Measurements from ENCODE around the gene CDX2.
"Not testable (repeated sequence)": the region's sequence is repeated elsewhere in the genome, so short reads cannot be mapped to it uniquely, and the experiment has no call there.

Gene CDX2

DNA sequence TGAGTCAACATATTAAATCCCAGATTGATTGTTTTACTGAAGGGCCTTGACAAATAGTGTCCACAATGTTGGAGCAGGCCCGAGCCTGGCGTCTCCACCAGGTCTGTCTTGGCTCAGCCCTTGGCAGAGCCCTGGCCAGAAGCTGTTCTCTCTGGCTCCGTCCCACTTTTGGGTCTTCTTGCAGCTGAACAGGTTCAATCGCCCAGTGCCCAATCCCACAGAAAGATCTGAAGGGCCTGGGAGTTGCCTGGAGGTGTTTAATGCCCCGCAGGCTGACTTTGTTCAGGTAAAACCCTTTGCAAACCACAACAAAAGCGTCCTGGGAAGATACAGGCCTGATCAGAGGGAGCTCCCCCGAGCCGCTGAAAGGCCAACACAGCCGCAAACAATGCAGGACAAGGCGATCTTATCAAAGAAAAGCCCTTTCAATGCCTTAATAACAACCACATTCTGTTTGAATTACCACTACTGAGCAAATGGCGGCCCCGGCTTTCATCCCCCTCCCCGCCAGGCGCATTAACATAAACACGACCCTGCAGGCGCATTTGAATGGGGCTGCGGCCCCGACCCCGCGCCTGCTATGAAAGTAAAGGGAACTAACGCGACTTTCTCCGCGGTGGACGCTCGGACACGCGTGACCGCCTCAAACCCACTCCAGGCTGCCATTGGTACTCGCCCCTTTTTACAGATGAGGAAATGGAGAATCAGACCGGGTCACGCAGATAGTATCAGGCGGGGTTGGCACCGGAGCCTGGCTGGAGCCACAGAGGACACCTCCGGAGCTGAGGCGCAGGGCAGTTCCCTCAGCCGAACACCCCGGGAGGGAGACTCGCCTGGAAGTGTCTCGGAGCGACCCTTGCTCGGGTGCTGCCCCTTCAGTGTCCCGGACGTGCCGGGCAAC lies 3.1 kb downstream of the CDX2 start:
- no peak for DNase-seq (ENCODE audit: low read depth in 3 of 3, low spot score in 1 of 3)

DNA sequence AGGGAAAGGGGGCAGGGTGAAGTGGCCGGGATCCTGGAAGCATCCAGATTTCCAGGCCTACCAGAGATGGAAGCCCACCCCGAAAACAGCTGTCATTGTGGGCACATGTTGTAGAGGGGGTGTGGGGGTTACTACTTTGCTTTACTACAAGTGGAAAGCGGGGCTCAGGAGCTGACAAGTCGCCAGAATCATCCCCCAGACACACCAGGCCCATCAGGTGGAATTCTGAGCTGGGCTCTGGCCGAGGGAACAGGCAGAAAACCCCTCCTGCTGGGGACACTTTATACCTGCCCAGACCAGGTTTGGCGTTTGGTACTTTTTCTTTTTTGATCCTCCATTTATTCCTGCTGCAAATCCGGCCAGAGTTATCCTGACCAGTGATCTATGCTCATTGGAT lies 3.8 kb downstream of the CDX2 start:
- DNase-seq (ENCODE audit: low read depth in 3 of 3, low spot score in 1 of 3): no peak

DNA sequence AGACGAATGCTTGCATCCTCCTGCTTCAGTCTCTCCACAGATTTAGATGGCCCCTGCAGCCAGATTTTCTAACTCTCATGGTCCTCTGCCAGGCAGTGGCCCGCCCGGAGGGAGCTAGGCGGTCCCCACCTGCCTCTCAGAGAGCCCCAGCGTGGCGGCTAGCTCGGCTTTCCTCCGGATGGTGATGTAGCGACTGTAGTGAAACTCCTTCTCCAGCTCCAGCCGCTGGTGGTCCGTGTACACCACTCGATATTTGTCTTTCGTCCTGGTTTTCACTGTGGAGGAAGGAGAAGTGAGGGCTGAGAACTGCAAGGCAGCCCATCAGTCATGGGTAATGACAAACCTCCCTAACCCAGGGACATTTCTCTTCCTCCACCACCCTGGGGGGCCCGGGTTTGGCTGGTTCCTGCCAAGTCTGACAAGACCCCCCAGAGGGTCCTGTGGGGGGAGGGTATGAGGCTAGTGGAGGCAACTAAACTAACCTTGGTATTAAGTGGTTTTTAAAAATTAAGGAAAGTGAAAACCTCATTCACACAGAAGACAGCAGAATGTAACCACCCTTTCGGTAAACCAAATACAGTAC lies 4.3 kb downstream of the CDX2 start:
- no peak for DNase-seq (ENCODE audit: low read depth in 3 of 3, low spot score in 1 of 3)

DNA sequence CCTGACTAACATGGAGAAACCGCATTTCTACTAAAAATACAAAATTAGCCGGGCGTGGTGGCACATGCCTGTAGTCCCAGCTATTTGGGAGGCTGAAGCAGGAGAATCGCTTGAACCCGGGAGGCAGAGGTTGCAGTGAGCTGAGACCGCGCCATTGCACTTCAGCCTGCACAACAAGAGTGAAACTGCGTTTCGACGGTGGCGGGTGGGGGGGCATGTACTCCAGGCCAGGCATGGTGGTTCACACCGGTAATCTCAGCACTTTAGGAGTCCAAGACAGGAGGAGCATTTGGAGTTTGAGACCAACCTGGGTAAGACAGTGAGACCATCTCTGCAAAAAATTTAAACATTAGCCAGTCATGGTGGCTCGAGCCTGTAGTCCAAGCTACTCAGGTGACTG lies 4.9 kb downstream of the CDX2 start:
- not testable (repeated sequence) for DNase-seq (ENCODE audit: low read depth in 3 of 3, low spot score in 1 of 3)

DNA sequence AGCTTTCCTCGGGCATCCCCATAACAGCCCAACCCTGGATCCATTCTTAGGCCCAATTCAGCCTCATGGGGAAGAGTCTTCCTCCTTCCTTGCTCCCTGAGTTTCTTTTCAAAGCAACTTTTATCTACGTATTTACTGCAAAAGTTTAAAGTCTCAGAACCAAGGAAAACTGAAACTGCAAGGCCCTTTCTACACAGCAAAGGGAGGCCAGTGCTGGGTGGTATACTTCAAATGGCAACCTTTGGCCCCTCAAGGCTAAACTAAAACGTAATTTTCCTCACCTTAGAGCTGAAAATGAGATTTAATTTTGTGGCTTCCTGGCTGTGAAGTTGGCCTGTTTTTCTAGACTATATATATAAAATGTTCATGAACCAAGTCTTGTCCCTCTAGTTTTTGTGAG lies 5.6 kb downstream of the CDX2 start:
- no peak for DNase-seq (ENCODE audit: low read depth in 3 of 3, low spot score in 1 of 3)

DNA sequence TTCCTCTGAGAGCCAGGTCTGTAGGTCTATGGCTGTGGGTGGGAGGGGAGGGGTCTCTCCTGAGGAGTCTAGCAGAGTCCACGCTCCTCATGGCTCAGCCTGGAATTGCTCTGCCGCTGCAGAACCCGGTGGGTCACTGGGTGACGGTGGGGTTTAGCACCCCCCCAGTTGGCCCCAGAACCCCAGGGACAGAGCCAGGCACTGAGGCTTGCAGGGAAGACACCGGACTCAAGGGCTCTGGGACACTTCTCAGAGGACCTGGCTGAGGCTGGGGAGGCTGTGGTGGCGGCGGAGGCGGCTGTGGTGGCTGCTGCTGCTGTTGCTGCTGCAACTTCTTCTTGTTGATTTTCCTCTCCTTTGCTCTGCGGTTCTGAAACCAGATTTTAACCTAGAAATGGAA lies 6.1 kb downstream of the CDX2 start:
- DNase-seq (ENCODE audit: low read depth in 3 of 3, low spot score in 1 of 3): no peak

DNA sequence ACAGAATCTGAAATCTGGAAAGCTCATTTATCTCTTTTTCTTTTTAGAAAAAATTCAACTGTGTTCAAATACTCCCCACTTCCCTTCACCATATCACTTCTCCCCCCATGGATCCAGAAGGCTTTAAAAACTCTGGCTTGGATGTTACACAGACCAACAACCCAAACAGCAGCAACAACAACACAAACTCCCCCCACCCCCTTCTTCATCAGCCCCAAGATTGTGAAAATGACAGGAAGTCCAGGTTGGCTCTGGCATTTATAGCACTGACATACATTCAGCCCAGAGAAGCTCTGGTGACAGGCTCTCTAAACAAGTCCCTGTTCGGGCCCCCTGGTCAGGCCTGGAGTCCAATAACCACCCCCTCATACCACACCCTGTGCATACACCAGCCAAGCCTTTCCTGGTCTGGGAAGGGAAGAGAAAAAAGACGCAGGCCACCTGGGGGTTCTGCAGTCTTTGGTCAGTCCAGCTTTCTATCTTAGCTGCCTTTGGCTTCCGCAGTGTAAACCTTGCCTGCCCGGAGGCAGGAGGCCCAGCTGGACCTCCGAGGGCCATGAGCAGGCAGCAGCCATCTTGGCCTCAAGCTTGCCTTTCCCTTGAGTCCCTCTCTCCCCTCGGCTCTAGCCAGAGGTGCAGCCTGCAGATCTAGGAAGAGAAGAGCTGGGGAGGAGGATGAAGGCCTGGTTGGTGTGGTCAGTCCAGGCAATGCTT lies 6.8 kb downstream of the CDX2 start:
- no peak for DNase-seq (ENCODE audit: low read depth in 3 of 3, low spot score in 1 of 3)

DNA sequence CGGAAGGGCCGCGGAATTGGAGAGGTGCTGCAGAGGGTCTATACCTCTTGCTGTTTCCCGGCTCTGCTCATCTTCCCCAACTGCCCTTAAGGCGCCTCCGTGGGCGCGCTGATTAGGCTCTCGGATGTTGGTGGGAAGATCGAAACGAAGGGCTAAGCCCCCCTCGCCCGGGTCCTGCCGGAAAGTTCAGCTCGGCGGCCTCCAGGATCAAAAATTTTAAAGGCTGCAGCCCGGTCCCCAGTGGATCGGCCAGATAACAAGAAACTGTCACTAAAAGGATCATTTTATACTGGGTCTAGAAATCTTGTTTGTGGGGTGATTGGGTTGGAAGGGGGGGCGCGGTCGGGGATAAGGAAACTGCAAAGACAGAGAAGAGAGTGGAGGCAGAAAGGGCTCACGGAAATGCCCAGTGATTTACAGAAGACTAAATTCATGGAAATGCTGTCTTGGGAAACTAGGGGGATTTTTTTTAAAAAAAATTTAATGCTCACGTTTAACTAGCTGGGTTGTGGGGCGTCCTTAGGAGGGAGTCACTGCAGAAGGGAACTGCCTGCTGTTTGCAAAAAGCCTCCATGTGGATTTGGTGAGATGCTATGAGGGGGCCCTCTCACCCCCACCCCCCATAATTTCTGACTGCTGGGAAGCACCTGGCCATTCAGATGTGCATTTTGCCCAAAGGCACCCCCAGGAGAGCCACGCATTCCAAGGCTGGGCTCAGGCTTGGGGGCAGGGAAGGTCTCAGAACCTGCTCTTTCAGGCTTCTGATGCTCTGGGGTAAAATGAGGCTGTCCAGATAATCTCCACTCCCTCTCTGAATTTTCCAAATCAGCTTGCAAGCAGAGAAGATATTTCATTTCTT lies 7.7 kb downstream of the CDX2 start:
- no peak for DNase-seq (ENCODE audit: low read depth in 3 of 3, low spot score in 1 of 3)

DNA sequence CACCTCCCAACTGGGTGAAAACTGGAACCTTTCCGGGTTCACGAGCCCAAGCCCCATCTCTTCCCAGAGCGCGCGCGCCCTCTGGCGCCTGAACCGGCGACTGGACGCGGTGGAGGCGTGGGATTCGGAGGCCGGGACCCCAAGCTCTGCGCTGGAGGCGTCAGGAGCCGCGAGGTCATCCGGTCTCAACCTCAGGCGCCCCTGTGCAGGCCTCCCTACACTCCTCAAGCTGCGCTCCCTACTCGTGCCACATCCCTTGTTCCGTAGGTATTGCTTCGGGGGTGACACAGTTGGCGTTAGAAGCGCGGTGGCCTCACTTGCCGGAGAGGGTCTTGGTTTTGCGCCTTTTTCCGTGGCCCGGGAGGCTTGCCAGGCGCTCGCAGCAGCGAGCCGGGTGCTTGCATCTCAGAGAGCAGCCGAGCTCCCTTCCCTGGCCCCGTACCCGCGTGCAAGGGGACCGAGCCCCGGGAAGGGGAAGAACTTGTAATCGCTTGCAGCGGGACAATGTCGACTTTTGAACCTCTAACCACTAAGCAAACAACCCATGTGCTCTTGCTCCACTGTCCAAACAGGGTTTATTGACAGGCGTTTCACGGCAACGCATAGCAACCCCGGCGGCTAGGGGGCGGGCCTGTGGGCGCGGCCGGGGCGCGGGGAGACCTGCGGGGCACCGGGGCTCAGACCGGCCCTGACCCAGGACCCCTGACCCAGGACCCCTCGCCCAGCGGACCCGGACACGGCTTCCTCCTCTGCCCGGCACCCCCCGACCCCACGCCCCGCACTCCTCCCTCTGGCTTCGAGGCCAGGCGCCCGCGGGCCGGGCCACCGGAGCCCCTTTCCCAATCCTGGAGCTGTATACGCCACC lies 8.5 kb downstream of the CDX2 start:
- DNase-seq (ENCODE audit: low read depth in 3 of 3, low spot score in 1 of 3): no peak

DNA sequence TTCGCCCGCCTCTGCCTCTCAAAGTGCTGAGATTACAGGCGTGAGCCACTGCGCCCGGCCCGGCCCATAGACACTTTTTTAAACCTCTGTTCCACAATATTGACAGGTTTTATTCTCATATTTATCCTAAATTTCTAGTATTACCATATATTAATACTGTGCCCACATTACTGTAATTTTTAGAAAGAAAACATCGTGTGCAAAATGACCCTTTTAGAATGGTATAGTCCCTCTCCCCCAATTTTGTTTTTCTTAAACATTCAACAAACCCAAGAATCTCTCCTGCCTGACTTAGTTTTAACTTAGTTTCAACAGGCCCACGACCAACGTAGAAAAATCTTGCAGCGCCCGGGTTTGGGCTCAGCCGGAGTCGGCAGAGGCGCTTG lies 9.1 kb downstream of the CDX2 start:
- DNase-seq (ENCODE audit: low read depth in 3 of 3, low spot score in 1 of 3): no peak

DNA sequence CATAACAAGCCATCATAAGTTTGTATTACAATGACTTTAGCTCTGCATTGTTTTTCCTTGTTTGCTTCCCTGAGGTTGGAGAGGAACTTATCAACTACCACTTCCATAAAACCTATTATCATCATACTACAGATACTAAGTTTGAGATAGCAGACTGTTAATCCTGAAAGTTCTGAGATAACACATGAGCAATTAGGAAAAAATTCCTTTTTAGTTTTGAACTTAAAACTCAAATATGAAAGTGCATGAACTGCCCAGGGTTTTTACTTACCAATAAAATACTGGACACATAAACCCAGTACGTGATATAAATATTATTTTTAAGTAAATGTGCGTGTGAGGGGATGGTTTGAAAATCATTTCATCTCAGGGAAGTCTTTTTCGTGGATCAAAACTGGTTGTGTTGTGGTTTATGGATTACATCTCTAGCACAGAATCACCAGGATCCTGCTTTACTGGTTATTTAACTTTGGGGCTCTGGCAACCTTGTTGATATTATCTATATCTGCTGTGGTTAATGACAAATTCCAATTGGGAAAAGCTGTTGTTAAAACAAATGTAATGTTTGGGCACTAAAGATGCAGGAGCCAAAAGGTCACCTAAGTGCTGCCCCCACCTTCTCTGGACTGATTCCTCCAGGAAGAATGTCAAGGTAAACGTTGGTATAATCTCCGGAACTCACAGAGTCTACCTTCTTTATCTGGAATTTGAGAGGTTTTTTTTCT lies 12.4 kb downstream of the CDX2 start:
- no peak for DNase-seq (ENCODE audit: low read depth in 3 of 3, low spot score in 1 of 3)

DNA sequence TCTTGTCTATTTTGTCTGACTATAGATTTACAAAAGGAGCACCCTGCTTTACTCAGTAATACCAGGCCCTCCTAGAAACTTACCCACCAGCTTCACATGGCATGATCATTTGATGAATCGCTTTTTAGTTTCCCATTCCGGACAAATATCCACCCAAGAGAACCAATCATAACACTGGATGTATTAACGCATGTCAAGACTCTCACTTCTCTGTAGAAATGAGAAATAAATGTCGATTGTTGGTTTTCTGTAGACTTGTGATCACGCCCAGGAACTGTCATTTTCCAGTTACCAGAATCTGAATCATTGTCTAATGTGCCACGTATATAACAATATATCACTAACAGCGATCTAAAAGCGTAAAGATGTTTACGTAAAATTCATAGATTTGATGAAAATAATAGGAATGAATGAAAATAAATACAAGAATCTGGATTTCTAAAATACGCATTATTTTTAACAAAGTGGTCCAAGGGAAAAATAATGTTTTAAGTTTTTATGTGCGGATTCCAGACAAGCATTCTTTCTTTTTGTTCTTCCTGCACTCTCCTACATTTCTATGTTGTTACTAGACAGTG lies 14.0 kb downstream of the CDX2 start:
- DNase-seq (ENCODE audit: low read depth in 3 of 3, low spot score in 1 of 3): no peak

DNA sequence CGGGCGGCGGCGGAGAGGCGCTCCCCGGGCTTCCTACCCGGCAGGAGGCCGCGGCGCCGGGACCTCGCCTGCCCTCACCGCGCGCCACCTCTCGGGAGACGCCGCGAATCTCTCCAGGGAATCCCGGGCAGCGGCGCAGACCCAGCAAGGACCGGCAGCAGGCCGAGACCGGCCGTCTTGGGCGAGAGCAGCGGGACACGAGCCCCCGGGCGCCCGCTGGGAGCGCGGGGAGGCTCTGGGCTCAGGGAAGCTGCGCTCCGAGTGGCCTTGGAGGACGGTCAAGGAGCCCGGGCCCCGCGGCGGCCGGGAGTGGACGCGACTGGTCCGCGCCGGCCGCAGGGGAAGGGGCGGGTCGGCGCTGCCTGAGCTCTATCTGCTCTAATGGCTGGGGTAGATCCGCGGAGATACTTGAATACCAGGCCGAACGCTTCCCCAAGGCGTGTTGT lies 14.7 kb downstream of the CDX2 start:
- DNase-seq (ENCODE audit: low read depth in 3 of 3, low spot score in 1 of 3): no peak

DNA sequence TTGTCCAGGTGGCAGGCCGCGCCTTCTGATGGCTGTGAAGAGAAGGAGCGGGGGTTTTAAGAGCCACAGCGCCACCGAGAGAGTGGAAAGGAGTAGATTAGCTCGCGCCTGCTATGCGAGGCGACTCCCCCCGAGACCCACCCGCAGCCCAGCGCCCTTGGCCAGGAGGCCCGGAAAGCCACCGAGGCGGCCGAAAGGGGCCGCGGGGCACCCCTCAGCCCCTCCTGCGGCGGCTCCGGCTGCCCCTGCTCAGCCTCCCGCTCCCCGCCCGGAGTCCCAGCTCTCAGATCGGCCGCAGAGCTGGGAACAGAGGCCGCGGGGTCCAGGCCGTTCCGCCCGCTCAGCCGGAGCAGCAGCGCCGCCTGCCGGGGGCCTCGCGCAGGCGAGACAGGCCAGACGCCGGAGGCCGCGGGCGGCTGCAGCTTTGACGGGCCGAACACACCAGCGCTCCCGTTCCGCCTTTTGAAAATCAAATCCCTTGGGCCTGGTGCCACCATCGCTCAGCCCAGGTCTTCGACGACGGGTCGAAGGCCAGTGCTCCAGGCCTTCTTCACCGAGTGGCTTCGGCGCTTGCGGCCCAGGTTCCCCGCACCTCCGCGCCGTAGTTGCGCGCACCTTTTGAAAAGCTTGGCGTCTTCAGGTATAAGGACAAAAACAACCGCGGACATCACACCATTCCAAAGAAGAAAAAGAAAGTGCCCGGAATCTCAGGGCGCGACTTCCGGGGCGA lies 15.3 kb downstream of the CDX2 start:
- DNase-seq (ENCODE audit: low read depth in 3 of 3, low spot score in 1 of 3): peak in 1 of 3 donors; percentile 54

DNA sequence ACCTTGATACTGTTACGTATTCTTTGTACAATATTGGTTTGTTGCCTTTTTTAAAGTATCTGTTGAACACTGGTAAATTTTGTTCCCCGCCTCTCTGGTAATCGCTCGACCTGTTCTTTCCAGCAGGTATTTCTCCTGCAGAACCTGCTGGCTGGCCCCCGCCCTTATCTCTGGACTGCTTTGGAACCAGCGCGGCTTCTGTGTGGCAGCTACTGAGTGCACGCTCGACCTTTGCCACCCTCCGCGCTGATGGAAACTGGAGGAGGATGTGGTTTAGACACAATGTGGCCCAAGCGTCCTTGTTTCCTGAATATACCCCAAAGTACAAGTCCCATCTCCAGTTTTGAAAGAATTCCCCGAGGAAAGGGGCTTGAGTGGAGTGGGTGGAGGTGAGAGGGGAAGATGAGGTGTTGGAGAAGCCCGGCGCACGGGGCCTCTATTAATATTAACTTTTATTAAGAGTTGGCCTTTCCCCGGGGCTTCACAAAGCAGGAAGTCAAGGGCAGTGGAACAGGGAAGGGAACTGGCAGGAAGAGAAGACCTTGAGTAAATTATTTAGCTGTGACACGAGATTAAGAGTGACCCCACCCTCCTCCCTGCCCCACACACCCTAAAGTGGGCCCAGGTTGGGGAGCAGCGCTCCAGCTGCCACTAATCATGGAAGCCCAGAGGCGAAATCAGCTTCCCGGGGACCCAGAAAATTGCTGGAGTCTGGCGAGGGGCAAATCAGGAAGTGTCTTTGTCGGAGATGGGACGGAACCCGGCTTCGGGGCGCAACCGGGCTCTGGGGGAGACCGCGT lies 16.0 kb downstream of the CDX2 start:
- DNase-seq (ENCODE audit: low read depth in 3 of 3, low spot score in 1 of 3): no peak

DNA sequence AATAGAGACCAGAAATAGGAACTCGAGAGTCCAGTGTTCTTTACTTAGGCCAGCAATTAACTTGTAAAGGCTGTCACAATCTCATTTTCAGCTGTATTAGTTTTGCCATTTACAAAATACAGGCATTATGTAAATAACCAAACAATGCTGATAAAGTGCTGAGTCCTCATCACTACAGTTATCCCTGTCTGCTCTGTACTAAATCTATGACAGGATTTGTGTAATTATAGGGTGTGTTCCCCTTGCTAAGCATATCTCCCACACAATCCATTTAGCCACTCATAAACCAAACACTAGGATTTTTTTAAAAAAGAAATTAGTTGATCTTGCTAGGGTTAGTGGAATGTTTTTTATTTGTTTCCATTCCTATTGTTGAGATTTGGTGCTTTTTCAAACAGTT lies 26.1 kb downstream of the CDX2 start:
- DNase-seq (ENCODE audit: low read depth in 3 of 3, low spot score in 1 of 3): no peak

DNA sequence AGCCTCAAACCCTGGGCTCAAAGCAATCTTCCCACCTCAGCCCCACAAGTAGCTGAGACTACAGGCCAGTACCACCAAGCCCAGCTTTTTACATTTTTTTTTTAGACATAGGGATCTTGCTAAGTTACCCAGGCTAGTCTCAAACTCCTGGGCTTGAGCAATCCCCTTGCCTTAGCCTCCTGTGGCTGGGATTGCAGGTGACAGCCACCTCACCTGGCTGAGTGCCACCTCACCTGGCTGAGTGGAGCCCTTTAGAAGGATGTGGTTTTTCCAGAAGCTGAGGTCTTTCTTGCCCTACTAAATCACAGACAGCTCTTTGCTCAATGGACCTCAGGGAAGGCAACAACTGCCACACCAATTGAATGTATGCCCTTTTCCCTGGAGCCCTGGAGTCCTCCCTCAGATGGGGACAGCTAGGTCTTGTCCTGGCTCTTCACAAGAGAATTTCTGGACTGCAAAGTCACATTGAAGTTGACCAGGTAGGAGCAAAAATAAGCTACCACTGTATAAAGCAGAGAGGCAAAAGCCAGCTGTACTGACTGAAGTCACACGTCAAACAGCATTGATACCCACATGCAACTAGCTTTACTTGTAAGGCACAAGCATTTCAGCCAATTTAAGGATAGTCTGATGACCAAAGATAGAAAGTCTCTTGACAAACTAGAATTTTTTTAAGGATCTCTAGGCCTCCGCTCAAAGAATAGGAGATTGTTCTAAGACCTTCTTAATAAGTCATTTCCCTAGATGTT lies 35.4 kb downstream of the CDX2 start:
- no peak for DNase-seq (ENCODE audit: low read depth in 3 of 3, low spot score in 1 of 3)
